Loucy (cell line): ENCODE data around the gene SETBP1.
"Not testable (repeated sequence)": the region's sequence is repeated elsewhere in the genome, so short reads cannot be mapped to it uniquely, and the experiment has no call there.

ENCODE experiments used
- CTCF ChIP-seq: fragments of 200-600 bp; sonication (generic); conservative IDR thresholded peaks from 2 replicates; pipeline ENCODE4 v1.5.1; 2014; ENCODE audit warnings: mild to moderate bottlenecking, antibody characterized with exemption, low read length
- EZH2phosphoT487 ChIP-seq: fragments of 200-600 bp; IDR thresholded peaks from 2 replicates; pipeline ENCODE4 v1.6.1; 2018; ENCODE audit warnings: antibody characterized with exemption, mild to moderate bottlenecking, moderate library complexity, borderline replicate concordance

- not testable (repeated sequence) for TF ChIP-seq CTCF, EZH2phosphoT487
Observed at GRCh38 chr18:44800766-44801165, 120.1 kb downstream of the SETBP1 start.
